Aorta (tissue), 5 donors: ENCODE measurements around the gene MSI2. TPM values are rescaled to one million over a fixed set of nuclear protein-coding genes. Genes with fewer than 3 reads are reported as not detected.

ENCODE experiments used
- ATAC-seq: fragments of 200-7000 bp; cut with Tn5 transposase; one replicate; pipeline ENCODE4 v1.9.1; 2022; ENCODE audit warnings: moderate library complexity; ENCODE audit not compliant: low FRiP score
- DNase-seq, 2 donors: peaks; one replicate each; pipeline ENCODE4 v3.0.0-alpha.2; 2020
- H3K27ac ChIP-seq, 2 donors: one replicate each; pipeline ENCODE4 v1.5.1; 2013; ENCODE audit warnings: low read length in 2 of 2, mild to moderate bottlenecking in 2 of 2, moderate library complexity in 2 of 2, control low read depth in 1 of 2, inconsistent platforms in 1 of 2, low read depth in 1 of 2
- H3K27me3 ChIP-seq, 2 donors: one replicate each; pipeline ENCODE4 v1.6.1; 2013; ENCODE audit warnings: control low read depth in 1 of 2, low read length in 1 of 2, mild to moderate bottlenecking in 1 of 2, moderate library complexity in 1 of 2; ENCODE audit not compliant: insufficient read depth in 2 of 2, control insufficient read depth in 1 of 2
- H3K36me3 ChIP-seq, 2 donors: one replicate each; pipeline ENCODE4 v1.6.1; 2013; ENCODE audit warnings: control low read depth in 1 of 2, low read length in 1 of 2, mild to moderate bottlenecking in 1 of 2; ENCODE audit not compliant: insufficient read depth in 2 of 2, control insufficient read depth in 1 of 2
- H3K4me1 ChIP-seq, 2 donors: one replicate each; pipeline ENCODE4 v1.6.1; 2013; ENCODE audit warnings: low read length in 2 of 2, control low read depth in 1 of 2, mild to moderate bottlenecking in 1 of 2, moderate library complexity in 1 of 2; ENCODE audit not compliant: insufficient read depth in 2 of 2, control insufficient read depth in 1 of 2
- H3K4me3 ChIP-seq, 2 donors: one replicate each; pipeline ENCODE4 v1.5.1; 2013; ENCODE audit warnings: low read length in 2 of 2, control low read depth in 1 of 2, mild to moderate bottlenecking in 1 of 2
- H3K9me3 ChIP-seq: one replicate; pipeline ENCODE4 v1.6.1; 2013; ENCODE audit warnings: mild to moderate bottlenecking, low read length; ENCODE audit not compliant: control insufficient read depth
- WGBS, 2 donors: extraction: QIAGEN DNeasy Blood & Tissue Kit; methylation state at CpG; one replicate each; pipeline ENCODE4 v1.1.7; 2013; 5-methylcytosine and 5-hydroxymethylcytosine counted together
- intact Hi-C, 2 donors: fragments of 100-400 bp; cut with DNase I; formaldehyde crosslinking; loops; one replicate each; pipeline versions ENCODE4 v1.14.2 to v1.15.0; 2022
- polyA plus RNA-seq, 2 donors: library from polyadenylated mRNA; stranded (reverse); fragments of 200-250 nt; gene quantifications; one replicate each; pipeline ENCODE4 v1.2.3, GENCODE V29; 2013
- total RNA-seq, 2 donors: library from RNA; stranded (reverse); fragmentation: NEBNext Ultra II Directional; extraction: Animal tissue kit (Norgen Biotek cat#: 25700); gene quantifications; one replicate each; pipeline ENCODE4 v1.2.1, GENCODE V29; 2021
- donor health status: healthy with polysubstance abuse.
- donor health status: Bipolar disorder and iron deficiency.
- donor health status: DM: no; HTN: no; CAD: no.
- donor health status: DM: no; HTN: no; CAD: no.
- donor health status: DM: yes; HTN: yes; CAD: no.

MSI2 gene
- total and polyA plus RNA-seq, 4 donors, result 9.3 to 48.2 (median 29.1) TPM

GRCh38 chr17:57578608-57579225, 322.4 kb downstream of the MSI2 start:
- Histone ChIP-seq H3K36me3 (no peaks in the 10 kb centered on the region), H3K4me1 (no peaks in the 10 kb centered on the region), H3K27me3 (no peaks in the 10 kb centered on the region), H3K9me3 (no peaks in the 10 kb centered on the region), H3K4me3 (no peak overlapping the region), H3K27ac (no peak overlapping the region)
- WGBS, 2 donors, result 71 to 83% methylated on average over 5 of the region's 5 CpGs
- intact Hi-C loops, result loop anchor here in 1 of 2 donors (10.0 kb wide), 1 partner anchor 324 kb away; the partner anchor contains the start of gene MSI2
- DNase-seq (no peak), ATAC-seq (no peak)

- no peak for ATAC-seq
- WGBS, 2 donors, result 96 to 98% methylated on average over 11 of the region's 11 CpGs
- intact Hi-C loops, result loop anchor here in 1 of 2 donors (10.0 kb wide), 1 partner anchor 324 kb away; the partner anchor contains the start of gene MSI2
Observed at GRCh38 chr17:57579245-57579644, 322.9 kb downstream of the MSI2 start.

GRCh38 chr17:57580055-57580739, 323.9 kb downstream of the MSI2 start:
- intact Hi-C loops, result no loop called here
- ATAC-seq, result no peak
- DNase-seq, result no peak
- Histone ChIP-seq H3K9me3 (no peaks in the 10 kb centered on the region), H3K27ac (no peak overlapping the region), H3K27me3 (no peaks in the 10 kb centered on the region), H3K4me3 (no peak overlapping the region), H3K4me1 (no peaks in the 10 kb centered on the region), H3K36me3 (no peaks in the 10 kb centered on the region)
- 85 to 87% methylated on average over 5 of the region's 5 CpGs for WGBS, 2 donors

More at GRCh38 chr17:57579245-57579644, 322.9 kb downstream of the MSI2 start:
- Histone ChIP-seq H3K9me3 (no peaks in the 10 kb centered on the region), H3K36me3 (no peaks in the 10 kb centered on the region), H3K4me3 (no peak overlapping the region), H3K27me3 (no peaks in the 10 kb centered on the region), H3K27ac (no peak overlapping the region), H3K4me1 (no peaks in the 10 kb centered on the region)
- DNase-seq, result no peak

GRCh38 chr17:57582881-57583756, 326.8 kb downstream of the MSI2 start:
- WGBS, 2 donors, result 89 to 90% methylated on average over 6 of the region's 6 CpGs
- Histone ChIP-seq H3K4me3 (no peak overlapping the region), H3K27me3 (no peaks in the 10 kb centered on the region), H3K4me1 (no peaks in the 10 kb centered on the region), H3K9me3 (no peaks in the 10 kb centered on the region), H3K36me3 (no peaks in the 10 kb centered on the region), H3K27ac (no peak overlapping the region)
- ATAC-seq, result no peak
- intact Hi-C loops, result no loop called here
- no peak for DNase-seq

- peaks cover 0 to 2% of the 10 kb centered on the region in 2 donors for H3K4me1 ChIP-seq
- ATAC-seq (no peak), DNase-seq (no peak)
- no peaks in the 10 kb centered on the region for H3K27me3 ChIP-seq
- no peak overlapping the region for H3K27ac ChIP-seq
- H3K4me3 ChIP-seq, result no peak overlapping the region
- no peaks in the 10 kb centered on the region for H3K36me3 ChIP-seq
- H3K9me3 ChIP-seq, result no peaks in the 10 kb centered on the region
- WGBS, 2 donors, result 85 to 87% methylated on average over 9 of the region's 9 CpGs
- intact Hi-C loops, result no loop called here
Observed at GRCh38 chr17:57584050-57584551, 327.8 kb downstream of the MSI2 start.

GRCh38 chr17:57585341-57586195, 329.2 kb downstream of the MSI2 start:
- Histone ChIP-seq H3K9me3 (no peaks in the 10 kb centered on the region), H3K27ac (peak overlapping the region in 1 of 2 donors; percentile 27), H3K4me1 (peaks cover 0 to 5% of the 10 kb centered on the region in 2 donors), H3K27me3 (no peaks in the 10 kb centered on the region), H3K4me3 (no peak overlapping the region), H3K36me3 (no peaks in the 10 kb centered on the region)
- 9 to 12% methylated on average over 22 of the region's 22 CpGs for WGBS, 2 donors
- DNase-seq (peak in 1 of 2 donors; percentile 56), ATAC-seq (peak; percentile 67)
- intact Hi-C loops, result no loop called here

DNA sequence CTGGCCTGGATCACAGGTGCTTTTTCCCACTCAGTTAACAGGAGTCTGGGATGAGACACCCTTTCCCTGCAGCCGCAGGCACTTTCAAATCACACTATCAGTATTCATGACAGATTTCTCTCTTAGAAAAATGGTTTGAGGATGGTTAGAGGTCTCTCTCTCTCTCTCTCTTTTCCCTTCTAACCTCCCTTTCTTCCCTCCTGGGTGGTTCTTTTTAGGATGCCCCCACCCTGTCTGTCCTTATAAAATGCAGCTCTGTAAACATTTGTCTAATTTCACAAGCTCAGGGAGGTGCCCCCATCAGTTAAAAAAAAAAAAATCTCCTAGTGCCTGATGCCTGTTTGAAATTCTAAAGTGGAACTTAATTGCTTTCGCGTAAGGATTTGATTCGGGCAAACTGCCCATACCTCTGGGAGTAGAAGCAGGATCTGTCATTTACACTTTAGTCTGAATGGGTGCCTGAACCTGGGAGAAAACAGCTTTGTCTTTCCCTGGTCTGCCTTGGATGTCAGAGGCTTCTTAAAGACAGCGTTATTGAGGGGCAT, 329.9 kb downstream of the MSI2 start:
- Histone ChIP-seq H3K36me3 (no peaks in the 10 kb centered on the region), H3K27me3 (no peaks in the 10 kb centered on the region), H3K27ac (peak overlapping the region in 1 of 2 donors; percentile 27), H3K9me3 (no peaks in the 10 kb centered on the region), H3K4me1 (peaks cover 0 to 5% of the 10 kb centered on the region in 2 donors), H3K4me3 (no peak overlapping the region)
- DNase-seq, result no peak
- intact Hi-C loops, result no loop called here
- 43 to 47% methylated on average over 5 of the region's 5 CpGs for WGBS, 2 donors
- no peak for ATAC-seq
